ENCODE results near the gene TRIM2.

Gene TRIM2

GRCh38 chr4:153375303-153375702 lies 171.1 kb downstream of the TRIM2 start:
- no peak overlapping the region for H3K27ac ChIP-seq (replicated peaks)
- no peaks in the 10 kb centered on the region for H3K27me3 ChIP-seq (ENCODE audit: insufficient read depth, poor library complexity, severe bottlenecking)
- no peak for DNase-seq (ENCODE audit: low read depth in 1 of 2, low spot score in 1 of 2)

GRCh38 chr4:153383131-153383530 lies 178.9 kb downstream of the TRIM2 start:
- Histone ChIP-seq H3K27me3 (ENCODE audit: insufficient read depth, poor library complexity, severe bottlenecking) (no peaks in the 10 kb centered on the region), H3K27ac (replicated peaks) (no peak overlapping the region), H3K4me3 (replicated peaks; ENCODE audit: insufficient read depth, low read length) (no peak overlapping the region)
- TF ChIP-seq CTCF (IDR thresholded peaks at IDR 0.05; ENCODE audit: insufficient read depth, low read length) (no peak), POLR2AphosphoS5 (IDR thresholded peaks at IDR 0.05; ENCODE audit: low read depth) (no peak), GABPA (IDR thresholded peaks at IDR 0.05; ENCODE audit: low read depth) (no peak), REST (IDR thresholded peaks at IDR 0.05; ENCODE audit: insufficient replicate concordance, low read depth) (no peak), SPI1 (IDR thresholded peaks at IDR 0.05; ENCODE audit: borderline replicate concordance, low read depth) (no peak)
- DNase-seq (ENCODE audit: low read depth in 1 of 2, low spot score in 1 of 2): no peak

More at GRCh38 chr4:153375303-153375702, 171.1 kb downstream of the TRIM2 start:
- H3K4me3 ChIP-seq (replicated peaks; ENCODE audit: insufficient read depth, low read length): no peak overlapping the region
- TF ChIP-seq CTCF (IDR thresholded peaks at IDR 0.05; ENCODE audit: insufficient read depth, low read length): no peak
- no peak for TF ChIP-seq POLR2AphosphoS5 (IDR thresholded peaks at IDR 0.05; ENCODE audit: low read depth)
- TF ChIP-seq GABPA (IDR thresholded peaks at IDR 0.05; ENCODE audit: low read depth): no peak
- no peak for TF ChIP-seq SPI1 (IDR thresholded peaks at IDR 0.05; ENCODE audit: borderline replicate concordance, low read depth)
- TF ChIP-seq REST (IDR thresholded peaks at IDR 0.05; ENCODE audit: insufficient replicate concordance, low read depth): no peak

- DNase-seq (ENCODE audit: low read depth in 1 of 2, low spot score in 1 of 2): peak in 1 of 2 experiments; percentile 3
- no peak overlapping the region for H3K4me3 ChIP-seq (replicated peaks; ENCODE audit: insufficient read depth, low read length)
- no peaks in the 10 kb centered on the region for H3K27me3 ChIP-seq (ENCODE audit: insufficient read depth, poor library complexity, severe bottlenecking)
- TF ChIP-seq GABPA (IDR thresholded peaks at IDR 0.05; ENCODE audit: low read depth): no peak
- no peak for TF ChIP-seq CTCF (IDR thresholded peaks at IDR 0.05; ENCODE audit: insufficient read depth, low read length)
- no peak for TF ChIP-seq REST (IDR thresholded peaks at IDR 0.05; ENCODE audit: insufficient replicate concordance, low read depth)
- H3K27ac ChIP-seq (replicated peaks): no peak overlapping the region
These were observed 179.9 kb downstream of the TRIM2 start for GRCh38 chr4:153384160-153384559.

Data from HL-60 (cell line).